HPDE6-E6E7 (cell line): ENCODE results near the gene NME2.
"Not testable (repeated sequence)": the region's sequence is repeated elsewhere in the genome, so short reads cannot be mapped to it uniquely, and the experiment has no call there.

ENCODE experiments used
- DNase-seq: peaks from one replicate; pipeline ENCODE4 v3.0.0; 2011; ENCODE audit warnings: missing footprints; ENCODE audit errors: extremely low spot score

NME2 gene

DNA sequence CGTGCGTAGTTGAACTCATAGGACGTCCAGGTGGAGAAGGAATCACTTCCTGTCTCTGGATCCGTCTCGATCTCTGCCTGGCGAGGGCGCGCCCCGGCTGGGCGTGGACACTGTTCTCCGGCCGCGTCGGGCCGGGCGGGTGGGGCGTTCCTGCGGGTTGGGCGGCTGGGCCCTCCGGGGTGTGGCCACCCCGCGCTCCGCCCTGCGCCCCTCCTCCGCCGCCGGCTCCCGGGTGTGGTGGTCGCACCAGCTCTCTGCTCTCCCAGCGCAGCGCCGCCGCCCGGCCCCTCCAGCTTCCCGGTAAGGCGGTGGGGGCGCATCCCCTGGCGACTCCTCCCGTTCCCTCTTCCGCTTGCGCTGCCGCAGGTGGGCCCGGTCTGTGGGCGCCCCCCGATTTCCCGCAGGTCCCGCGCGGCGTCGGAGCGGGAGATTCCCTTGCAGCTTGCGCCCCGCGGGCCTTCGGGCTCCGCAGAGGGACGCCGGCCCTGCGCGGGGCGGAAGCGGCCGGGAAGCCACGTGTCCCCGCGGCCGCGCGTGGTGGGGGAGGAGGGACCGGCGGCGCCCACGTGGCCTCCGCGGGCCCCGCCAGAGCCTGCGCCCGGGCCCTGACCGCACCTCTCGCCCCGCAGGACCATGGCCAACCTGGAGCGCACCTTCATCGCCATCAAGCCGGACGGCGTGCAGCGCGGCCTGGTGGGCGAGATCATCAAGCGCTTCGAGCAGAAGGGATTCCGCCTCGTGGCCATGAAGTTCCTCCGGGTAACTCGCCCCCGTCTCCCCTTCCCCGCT, at the start of gene NME2:
TSS of gene NME2 (plus strand) at position 214 of the 789 bp plus-strand sequence. CDS start at position 634, 420 bp downstream.
- DNase-seq, result peak; percentile 93

DNA sequence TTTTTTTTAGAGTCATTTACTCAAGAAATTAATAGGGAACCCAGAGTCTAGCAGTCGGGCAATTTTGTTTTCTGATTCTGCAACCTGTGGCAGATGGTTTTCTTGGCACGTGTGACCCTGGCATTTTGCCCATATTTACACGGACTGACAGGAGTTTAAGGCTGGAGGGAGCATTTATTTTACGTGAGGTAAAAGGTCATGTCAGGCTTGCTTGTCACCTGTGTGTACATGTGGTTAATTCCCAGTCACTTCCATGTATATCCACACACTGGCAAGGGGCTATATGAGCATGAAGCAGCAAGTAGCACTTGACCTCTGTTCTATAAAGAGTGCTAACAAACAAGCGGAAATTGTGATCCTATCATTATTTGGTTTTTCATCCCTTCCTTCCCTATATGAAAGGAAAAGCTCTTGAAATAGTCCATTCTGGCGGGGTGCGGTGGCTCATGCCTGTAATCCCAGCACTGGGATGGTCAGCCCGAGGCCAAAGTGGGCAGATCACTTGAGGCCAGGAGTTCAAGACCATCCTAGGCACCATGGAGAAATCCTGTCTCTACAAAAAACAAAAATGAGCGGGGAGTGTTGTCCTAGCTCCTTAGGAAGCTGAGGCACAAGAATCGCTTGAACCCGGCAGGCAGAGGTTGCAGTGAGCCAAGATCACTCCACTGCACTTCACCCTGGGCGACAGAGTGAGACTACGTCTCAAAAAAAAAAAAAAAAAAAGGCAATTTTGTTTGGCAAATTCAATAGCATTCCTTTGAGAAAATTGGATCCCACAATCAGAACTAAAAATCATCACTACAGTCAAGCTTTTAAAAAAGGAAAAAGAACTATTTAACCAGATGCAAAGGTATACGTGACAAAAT, 47.6 kb upstream of the NME2 start:
- no peak for DNase-seq

DNA sequence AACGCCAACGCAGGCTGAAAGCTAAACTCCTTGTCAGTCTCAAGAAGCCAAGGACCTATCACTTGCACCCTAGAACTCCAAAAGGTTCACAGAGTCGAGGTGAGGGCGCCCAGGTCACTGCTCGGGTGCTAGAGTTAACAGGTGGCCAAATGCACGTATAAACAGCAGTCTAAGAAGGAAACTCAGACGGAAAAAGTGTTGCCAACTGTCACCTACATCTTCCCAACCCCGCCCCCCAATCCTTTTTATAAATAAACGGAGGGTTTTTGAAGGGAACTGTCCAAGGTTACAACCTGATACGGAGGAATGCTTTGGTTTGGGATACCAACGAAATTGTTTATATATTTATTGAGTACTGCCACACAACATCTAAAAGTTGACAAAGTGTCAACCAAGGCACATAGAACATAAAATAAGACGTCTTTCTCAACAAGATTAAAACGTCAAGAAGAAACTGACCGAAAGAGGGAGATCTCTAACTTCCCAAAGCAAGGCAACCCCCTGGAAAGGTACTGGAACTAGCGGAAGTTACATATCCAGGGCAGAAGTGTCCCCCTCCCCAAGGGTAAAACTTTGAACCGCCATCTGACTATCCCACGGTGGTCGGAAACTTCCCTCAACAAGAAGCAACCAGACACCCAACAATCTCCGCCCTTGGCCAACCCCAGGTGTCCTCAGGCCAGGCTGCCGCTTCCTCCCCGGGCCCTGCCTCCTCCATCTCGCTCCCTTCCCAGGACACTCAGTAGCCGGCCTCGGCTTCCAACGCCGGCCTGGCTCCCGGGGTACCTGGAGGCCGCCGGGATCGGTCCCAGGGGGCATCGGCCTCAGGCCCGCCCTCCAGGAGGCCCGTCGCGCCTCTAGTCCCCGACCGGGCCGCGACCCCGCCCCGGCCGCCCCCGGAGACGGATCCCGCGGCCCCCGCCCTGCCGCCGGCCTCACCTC, 46.5 kb upstream of the NME2 start:
- DNase-seq, result no peak

DNA sequence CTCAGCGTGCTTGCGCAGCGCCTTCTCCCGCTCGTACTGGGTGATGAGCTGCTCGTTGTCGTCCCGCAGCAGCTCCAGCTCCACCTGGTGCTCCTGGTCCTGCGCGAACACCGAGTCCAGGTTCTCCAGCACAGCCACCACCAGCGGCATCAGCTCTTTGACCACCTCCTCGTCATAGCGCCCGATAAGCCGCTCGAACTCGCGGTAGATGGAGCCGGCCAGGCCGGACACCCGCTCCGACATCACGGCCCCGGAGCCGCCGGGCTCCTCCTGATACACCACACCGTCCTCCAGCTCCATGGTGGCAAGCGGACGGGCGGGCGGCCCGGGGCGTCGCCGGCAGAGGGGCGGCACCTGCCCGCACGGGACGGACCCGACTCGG, 45.9 kb upstream of the NME2 start:
- DNase-seq, result peak; percentile 19

DNA sequence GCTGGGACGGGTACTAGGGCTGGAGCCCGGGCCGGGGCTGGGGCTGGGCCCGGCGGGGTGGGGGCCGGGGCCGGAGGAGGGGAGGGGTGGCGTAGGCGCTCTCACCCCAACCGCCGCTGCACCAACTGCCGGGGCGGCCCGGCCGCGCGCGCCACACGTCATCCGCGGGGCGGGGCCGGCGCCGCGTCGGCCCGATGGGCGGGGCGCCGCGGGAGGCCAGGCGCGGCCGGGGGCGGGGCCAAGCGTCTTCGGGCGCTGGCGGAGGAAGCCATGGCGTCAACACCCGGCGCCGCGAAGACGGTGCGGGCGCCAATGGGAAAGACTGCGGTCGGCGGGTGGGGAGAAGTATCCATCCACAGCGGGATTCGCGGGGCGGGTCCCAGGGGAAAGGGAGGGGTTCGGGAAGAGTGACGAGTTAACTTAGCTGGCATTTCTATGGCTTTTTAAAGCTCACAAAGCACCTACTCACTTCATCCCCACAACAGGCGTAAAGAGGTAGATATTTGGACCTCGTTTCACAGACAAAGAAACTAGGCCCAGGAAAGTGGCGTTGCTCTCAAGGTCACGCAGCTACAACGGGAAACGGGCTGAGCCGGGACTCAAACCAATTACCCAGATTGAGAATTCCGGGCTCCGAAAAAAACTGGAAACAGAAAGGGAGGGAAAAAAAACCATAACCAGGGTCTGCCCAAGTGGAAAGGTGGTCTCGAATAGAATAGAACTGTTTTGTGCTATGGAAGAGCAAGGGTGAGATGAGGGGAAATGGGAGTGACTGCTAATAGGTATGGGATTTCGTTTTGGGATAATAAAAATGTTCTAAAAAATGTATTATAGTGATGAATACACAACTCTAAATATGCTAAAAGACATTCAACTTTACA, 45.2 kb upstream of the NME2 start, which contains the start of gene SPAG9:
TSS of gene SPAG9 (minus strand) at position 130 of the 881 bp plus-strand sequence. CDS start 212 bp downstream, outside the sequence.
- DNase-seq, result peak; percentile 96

DNA sequence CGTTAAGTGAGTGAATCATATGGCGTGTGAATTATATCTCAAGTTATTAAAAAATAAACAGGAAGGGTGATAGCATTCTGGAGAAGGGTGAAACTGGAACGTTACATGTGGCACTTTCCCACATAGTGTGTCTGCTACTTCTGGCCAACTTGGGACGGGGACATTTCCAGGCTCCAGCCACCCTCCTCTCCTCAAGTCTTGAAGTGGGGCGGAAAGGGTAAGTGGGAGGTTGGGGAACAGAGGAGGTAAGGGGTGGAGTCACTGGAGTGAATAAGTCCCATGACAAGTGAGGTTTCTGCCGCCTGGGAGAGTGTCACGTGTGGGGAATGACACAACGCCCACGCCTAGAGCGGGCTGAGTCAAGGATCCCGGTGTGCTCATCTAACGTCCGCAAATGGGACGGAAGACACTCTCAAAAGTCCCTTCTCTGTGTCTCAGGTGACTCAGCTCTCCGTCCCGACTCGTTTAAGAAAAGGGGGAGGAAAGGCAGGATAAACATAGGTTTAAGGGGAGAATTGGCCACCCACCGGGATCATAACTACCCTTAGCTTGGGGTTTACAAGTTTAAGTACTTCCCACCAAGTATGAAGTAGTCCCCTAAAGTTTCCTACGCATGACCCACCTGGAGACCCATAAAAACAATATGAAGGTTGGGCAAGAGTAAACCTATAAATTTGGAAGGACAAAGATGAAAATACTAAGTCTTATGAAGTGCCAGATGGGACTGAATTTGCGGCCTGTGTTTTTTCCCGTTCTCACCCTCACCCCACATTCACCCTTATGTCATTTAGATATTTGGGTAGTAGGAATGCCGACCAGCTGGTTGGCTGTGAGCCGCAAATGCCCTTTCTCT, 44.4 kb upstream of the NME2 start:
- peak; percentile 96 for DNase-seq

DNA sequence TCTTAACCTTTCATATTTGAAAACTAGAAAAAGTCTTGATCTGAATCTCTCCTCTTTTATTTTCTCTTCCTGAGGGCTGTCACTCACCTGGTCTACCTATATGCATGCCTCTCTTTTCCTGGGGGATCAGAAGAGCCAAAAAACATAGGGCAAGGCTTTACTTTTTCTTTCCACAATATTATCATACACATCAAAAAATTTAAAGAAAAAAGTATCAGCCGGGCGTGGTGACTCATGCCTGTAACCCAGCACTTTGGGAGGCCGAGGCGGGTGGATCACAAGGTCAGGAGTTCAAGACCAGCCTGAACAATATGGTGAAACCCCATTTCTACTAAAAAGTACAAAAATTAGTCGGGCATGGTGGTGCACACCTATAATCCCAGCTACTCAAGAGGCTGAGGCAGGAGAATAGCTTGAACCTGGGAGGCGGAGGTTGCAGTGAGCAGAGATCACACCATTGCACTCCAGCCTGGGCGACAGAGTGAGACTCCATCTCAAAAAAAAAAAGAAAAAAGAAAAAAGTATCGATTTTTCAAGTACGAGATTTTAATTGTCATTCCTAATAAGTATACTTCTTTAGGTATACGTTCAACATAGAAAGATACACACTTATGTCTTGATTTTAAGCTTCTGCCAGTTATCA, 43.6 kb upstream of the NME2 start:
- not testable (repeated sequence) for DNase-seq

DNA sequence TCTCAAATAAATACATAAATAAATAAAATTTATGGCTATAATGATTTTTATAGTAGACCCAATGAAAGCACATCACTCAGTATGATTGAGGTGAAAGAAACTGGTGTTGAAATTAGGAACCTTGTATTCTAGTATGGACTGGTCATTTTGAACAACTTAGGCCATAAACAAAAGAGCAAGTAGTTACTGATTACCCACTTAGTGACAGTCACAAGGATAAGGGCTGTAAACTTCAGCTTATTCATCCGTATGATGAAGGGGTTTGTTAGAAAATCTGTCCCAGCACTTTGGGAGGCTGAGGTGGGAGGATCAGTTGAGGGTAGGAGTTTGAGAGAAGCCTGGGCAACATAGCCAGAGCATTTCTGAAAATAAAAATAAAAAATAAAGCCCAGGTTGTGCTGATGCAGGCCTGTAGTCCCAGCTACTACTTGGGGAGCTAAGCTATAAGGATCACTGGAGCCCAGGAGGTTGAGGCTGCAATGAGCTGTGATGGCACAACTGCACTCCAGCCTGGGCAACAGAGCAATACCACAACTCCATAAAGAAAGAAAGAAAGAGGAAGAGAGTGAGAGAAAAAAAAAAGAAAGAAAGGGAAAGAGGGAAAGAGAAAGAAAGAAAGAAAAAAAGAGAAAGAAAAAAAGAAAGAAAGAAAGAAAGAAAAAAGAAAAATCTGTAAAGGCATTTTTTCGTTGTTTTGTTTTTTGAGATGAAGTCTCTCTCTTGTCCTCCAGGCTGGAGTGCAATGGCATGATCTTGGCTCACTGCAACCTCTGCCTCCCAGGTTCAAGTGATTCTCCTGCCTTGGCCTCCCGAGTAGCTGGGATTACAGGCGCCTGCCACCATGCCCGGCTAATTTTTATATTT, 41.3 kb upstream of the NME2 start:
- DNase-seq, result no peak

DNA sequence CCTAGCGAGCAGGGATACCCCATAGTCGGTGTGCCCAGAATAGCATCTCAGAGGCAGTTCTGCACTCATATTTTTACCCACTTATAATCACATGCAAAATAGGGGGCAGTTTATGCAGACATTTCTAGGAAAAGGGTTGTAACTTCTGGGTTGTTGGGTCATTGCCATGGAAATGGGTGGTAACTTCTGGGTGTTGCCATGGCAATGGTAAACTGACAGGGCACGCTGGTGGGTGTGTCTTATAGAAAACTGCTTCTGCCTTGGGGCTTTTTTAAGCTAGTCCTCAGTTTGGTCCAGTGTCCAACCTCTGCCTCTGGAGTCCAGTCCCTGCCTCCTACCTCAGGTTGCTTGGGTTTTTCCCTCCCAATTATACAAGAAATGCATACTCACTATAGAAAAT, 38.1 kb upstream of the NME2 start:
- DNase-seq, result no peak

DNA sequence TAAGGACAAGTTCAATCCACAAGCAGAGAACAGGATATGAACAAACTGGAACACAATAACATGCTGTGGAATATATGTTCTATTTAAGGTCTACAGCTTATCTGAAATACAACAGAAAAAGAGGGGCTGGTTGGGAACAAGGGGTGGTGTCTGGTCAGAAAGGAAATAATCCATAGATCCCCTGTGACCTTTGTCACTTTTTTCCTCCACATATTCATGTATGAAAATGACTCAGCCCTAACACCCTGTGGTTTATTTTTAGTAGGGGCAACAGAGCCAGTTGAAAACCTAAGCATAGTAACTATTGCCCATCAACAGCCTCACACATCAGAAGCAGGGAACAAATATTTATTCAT, 33.3 kb upstream of the NME2 start:
- DNase-seq, result no peak

DNA sequence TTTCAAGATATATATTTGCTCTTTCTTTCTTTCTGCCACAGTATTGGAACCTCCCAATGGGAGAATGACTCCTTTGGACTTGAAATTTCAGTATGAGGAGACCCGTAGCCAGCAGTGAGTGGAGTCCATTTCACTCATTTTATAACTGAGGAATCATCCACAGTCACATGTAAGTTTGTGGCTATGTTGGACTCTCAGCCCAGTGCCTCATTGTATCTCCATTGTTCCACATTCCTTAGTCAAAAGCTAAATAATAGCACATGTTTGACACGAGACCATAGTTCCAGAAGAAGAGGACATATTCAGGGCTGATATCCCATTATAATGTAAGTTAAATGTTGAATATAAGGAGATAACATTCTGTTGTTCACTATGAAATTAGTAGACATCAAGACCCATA, 32.8 kb upstream of the NME2 start:
- no peak for DNase-seq

DNA sequence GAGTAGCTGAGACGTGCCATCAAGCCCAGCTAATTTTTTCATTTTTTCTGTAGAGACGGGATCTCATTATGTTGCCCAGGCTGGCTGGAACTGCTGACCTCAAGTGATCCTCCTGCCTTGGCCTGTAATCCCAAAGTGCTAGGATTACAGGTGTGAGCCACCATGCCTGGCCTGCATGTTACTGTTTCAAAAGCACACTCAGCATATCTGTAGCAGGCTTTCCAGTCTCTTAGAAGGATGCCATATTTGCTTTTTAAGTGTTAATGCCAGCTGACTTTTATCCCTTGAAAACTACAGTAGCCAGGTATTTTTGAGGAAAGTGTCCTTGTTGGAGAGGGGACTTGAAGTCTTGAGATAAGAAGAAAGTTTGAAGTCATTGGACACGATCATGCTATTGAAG, 30.3 kb upstream of the NME2 start:
- DNase-seq, result no peak

DNA sequence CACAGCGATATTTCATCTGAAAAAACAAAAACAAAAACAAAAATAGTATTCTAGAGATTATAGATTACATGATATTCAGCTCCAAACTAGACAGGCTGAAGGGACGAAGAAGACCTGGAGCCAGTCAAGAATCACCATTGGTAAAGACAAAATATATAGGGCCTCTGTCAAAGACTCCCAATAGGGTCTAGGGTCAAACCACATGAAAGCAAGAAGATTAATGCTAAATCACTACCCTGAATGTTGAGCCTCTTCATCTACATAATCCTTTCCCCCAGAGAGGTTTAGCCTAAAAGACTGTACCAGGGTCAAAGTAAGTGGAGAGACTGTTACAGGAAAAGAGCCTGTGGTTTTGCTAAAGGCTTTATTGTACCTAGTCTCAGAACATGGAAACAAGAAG, 23.6 kb upstream of the NME2 start:
- DNase-seq, result no peak

DNA sequence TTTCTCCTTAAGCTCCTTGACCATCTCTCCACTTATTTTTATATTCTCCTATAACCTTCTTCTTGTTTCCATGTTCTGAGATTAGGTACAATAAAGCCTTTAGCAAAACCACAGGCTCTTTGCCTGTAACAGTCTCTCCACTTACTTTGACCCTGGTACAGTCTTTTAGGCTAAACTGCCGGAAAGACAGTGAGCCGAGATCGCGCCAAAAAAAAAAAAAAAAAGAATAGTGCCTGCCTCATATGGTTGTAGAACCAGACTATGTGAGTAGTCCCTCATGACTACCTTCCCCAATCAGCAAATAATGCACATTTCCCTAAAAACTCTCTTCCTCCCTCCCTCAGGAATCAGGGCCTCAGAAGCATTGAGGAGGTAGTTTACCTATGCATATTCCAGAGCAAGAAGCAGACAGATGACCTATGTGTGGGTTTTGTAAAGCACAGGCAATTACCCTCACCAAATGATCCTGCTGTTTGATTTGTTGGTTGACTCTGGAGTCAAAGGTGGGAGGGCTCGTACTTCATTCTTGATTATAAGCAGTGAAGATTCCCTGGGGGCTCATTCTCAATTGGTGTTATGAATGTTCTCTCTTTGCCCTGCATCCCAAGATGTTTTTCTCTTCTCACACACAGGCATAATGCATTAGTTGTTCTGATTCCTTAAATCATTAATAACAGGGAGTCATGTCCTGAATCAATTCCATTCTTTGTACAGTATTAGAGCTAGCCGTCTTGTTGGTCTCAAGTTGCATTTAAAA, 21.8 kb upstream of the NME2 start:
- no peak for DNase-seq

DNA sequence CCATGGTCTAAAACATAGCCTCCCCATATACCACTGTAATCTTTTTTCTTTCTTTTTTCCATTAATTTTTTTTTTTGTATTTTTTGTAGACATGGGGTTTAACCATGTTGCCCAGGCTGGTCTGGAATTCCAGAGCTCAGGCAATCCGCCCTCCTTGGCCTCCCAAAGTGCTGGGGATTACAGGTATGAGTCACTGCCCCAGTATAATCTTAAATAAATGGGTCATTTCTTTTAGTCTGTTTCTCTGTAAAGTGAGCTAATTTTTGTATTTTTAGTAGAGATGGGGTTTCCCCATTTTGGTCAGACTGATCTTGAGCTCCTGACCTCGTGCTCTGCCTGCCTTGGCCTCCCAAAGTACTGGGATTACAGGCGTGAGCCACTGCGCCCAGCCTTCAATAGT, 18.6 kb upstream of the NME2 start:
- DNase-seq, result no peak

DNA sequence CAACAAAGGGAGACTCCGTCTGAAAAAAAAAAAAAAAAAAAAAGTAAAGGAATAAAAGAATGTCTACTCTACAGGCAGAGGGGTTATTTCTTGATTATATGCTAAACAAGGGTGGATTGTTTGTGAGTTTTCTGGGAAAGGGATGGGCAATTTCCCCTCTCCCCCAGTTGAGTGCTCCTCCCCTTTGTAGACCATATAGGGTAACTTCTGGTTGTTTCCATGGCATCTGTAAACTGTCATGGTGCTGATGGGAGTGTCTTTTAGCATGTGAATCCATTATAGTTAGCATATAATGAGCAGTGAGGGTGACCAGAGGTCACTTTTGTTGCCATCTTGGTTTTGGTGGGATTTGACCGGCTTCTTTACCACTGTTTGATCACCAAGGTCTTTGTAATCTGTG, 17.0 kb upstream of the NME2 start:
- DNase-seq, result no peak

DNA sequence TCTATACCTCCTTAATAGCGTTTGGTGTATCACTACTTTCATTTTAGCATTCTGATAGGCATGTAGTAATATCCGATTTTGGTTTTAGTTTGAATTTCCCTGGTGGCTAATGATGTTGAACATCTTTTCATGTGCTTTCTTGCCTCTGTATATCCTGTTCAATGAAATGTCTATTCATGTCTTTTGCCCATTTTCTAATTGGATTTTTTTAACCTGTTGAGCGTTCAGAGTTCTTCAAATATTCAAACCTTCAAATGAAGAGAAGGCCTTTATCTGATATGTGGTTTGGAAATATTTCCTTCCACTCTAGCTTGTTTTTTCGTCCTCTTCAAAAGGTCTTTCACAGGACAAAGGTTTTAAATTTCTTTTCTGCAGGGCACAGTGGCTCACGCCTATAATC, 15.3 kb upstream of the NME2 start:
- DNase-seq, result no peak

DNA sequence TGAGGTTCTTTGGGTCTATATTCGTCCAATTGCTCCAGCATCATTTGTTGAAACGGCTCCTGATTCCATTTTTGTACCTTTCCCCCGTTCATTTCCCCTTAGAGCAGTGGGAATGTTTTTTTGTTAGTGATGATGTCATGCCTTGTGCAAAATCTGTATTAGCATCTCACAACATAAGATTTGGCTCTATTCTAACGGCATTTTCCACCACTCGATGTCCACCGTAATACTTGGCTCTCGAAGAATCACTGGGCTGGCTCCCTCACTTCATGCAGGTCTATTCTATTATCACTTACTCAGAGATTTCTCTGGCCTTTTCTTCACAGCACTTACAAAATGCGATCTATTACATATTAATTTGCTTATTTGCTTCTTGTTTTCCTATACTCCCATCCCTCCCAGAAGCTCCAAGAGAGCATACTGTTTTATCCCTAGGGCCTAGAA, 13.4 kb upstream of the NME2 start:
- no peak for DNase-seq
